HepG2 (cell line): ENCODE results near the gene MMP19. TPM values are rescaled to one million over a fixed set of nuclear protein-coding genes. Genes with fewer than 3 reads are reported as not detected.
A peak's percentile ranks its signal among the peaks of the same experiment; 100 is the strongest.

ENCODE experiments used
- ATF5 ChIP-seq: sonication (generic); formaldehyde crosslinking; IDR thresholded peaks from 2 replicates; pipeline ENCODE4 v1.4.0; 2020; ENCODE audit warnings: mild to moderate bottlenecking, low read depth, missing genetic modification reagents
- ELF1 ChIP-seq: sonication (generic); formaldehyde crosslinking; IDR thresholded peaks from 2 replicates; pipeline ENCODE4 v1.4.0; 2020; ENCODE audit warnings: missing genetic modification reagents
- HNRNPL ChIP-seq: fragments of 200-400 bp; formaldehyde crosslinking; IDR thresholded peaks from 2 replicates; pipeline ENCODE4 v1.6.1; 2017; ENCODE audit warnings: mild to moderate bottlenecking, low read depth, low read length
- HNRNPLL ChIP-seq: fragments of 200-400 bp; formaldehyde crosslinking; IDR thresholded peaks from 2 replicates; pipeline ENCODE4 v1.6.1; 2017; ENCODE audit warnings: mild to moderate bottlenecking, low read depth, low read length; ENCODE audit not compliant: poor library complexity, severe bottlenecking
- MIER3 ChIP-seq: IDR thresholded peaks from 2 replicates; pipeline ENCODE4 v1.6.1; 2016; ENCODE audit warnings: missing compliant biosample characterization, borderline replicate concordance
- NFAT5 ChIP-seq: sonication (generic); formaldehyde crosslinking; IDR thresholded peaks from 2 replicates; pipeline ENCODE4 v1.4.0; 2020; ENCODE audit warnings: missing genetic modification reagents
- SAFB2 ChIP-seq: sonication (generic); formaldehyde crosslinking; IDR thresholded peaks from 2 replicates; pipeline ENCODE4 v1.5.1; 2020; ENCODE audit warnings: missing genetic modification reagents, low read depth, mild to moderate bottlenecking, borderline replicate concordance
- SYNCRIP ChIP-seq: fragments of 200-400 bp; formaldehyde crosslinking; IDR thresholded peaks from 2 replicates; pipeline ENCODE4 v1.6.1; 2018; ENCODE audit warnings: mild to moderate bottlenecking, low read depth, low read length; ENCODE audit not compliant: insufficient read depth
- TERF1 ChIP-seq: sonication (generic); formaldehyde crosslinking; IDR thresholded peaks from 2 replicates; pipeline ENCODE4 v1.8.0; 2022; ENCODE audit warnings: mild to moderate bottlenecking, missing genetic modification reagents, moderate library complexity
- THAP11 ChIP-seq: IDR thresholded peaks from 2 replicates; pipeline ENCODE4 v1.6.1; 2016; ENCODE audit warnings: missing biosample characterization, missing genetic modification reagents
- YY1 ChIP-seq: IDR thresholded peaks from 2 replicates; pipeline ENCODE4 v1.6.1; 2011; ENCODE audit warnings: low read length, low read depth, moderate library complexity, mild to moderate bottlenecking; ENCODE audit not compliant: insufficient read depth, insufficient replicate concordance
- ZBTB10 ChIP-seq: sonication (generic); formaldehyde crosslinking; IDR thresholded peaks from 2 replicates; pipeline ENCODE4 v1.4.0; 2020; ENCODE audit warnings: missing genetic modification reagents, borderline replicate concordance
- ZNF263 ChIP-seq: sonication (generic); formaldehyde crosslinking; IDR thresholded peaks from 2 replicates; pipeline ENCODE4 v1.4.0; 2020; ENCODE audit warnings: missing genetic modification reagents
- ZNF710 ChIP-seq: sonication (generic); formaldehyde crosslinking; IDR thresholded peaks from 2 replicates; pipeline ENCODE4 v1.5.0; 2020; ENCODE audit warnings: mild to moderate bottlenecking, missing genetic modification reagents, borderline replicate concordance
- ZNF713 ChIP-seq: sonication (generic); formaldehyde crosslinking; IDR thresholded peaks from 2 replicates; pipeline ENCODE4 v1.4.0; 2020; ENCODE audit warnings: mild to moderate bottlenecking, missing genetic modification reagents
- ZSCAN20 ChIP-seq: sonication (generic); formaldehyde crosslinking; IDR thresholded peaks from 2 replicates; pipeline ENCODE4 v1.4.0; 2020; ENCODE audit warnings: missing genetic modification reagents, mild to moderate bottlenecking, borderline replicate concordance
- polyA plus RNA-seq, 8 experiments: library from polyadenylated mRNA; depleted of rRNA in 3 of 8; stranded (reverse) in 7 of 8; unstranded in 1 of 8; fragments of >200 nt; fragmentation: Illumina TruSeq in 4 of 8; extraction: Trizol in 4 of 8; gene quantifications; 2 replicates each; pipeline versions ENCODE4 v1.2.1 to v1.2.3, GENCODE V29; 2011 to 2016; ENCODE audit warnings: low read depth in 4 of 8, missing spikeins in 1 of 8, mixed read lengths in 1 of 8; ENCODE audit not compliant: insufficient read depth in 1 of 8
- total RNA-seq, 5 experiments: library from RNA; depleted of rRNA; stranded (reverse); fragments of >200 nt; fragmentation: Illumina TruSeq; extraction: Trizol; gene quantifications; 2 replicates each; pipeline ENCODE4 v1.2.3, GENCODE V29; 2016; ENCODE audit warnings: low read depth in 1 of 5

MMP19 gene
- total and polyA plus RNA-seq, 2 of the 13 experiments (the other 11 are each of a cell fraction or from before 2014, with no cell fraction given), result 0.07 to 0.08 TPM

DNA sequence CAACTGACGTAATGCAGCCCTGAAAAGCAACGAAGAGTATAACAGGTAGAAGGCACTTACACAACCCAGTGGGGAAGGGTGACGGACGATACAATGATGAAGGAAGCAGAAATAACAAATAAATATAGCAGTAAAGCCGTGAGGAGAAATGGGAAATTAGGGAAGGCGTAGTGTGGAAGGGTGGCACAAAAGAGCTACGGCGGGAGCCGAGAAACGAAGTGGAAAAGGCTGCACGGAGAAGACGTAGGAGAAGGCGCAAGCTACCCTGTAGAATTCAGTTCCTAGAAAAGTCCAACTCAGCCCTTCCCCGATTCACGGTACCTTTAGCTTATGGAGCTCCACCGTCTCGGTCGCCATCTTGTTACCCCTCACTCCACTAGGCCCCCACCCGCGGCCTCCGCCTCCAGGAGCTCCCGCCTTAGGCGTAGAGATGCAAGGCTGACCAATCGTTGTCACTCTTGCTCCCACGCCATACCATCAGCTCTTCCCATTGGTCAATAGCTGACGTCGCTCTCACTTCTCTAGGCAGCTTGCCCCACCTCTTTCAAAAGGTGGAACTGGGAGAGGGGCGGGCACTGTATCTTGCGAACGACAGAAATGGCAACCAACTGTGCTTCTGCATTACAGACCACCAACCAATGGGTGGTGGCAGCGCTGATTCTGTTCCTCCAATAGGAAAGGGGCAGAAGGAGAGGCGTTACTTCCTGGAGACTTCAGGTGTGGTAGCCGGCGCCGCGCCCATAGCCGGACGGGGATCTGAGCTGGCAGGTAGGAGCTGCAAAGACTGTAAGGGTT, 25.2 kb downstream of the MMP19 start, which contains the start of the genes ORMDL2 and SARNP (continued):
- TF ChIP-seq SYNCRIP, result no peak
- TF ChIP-seq ELF1 (CRISPR knock-in tag), result peak; percentile 89
- no peak for TF ChIP-seq ZNF263 (CRISPR knock-in tag)
- TF ChIP-seq ZBTB10, result no peak
- peak; percentile 42 for TF ChIP-seq HNRNPLL
- TF ChIP-seq ZNF713 (CRISPR knock-in tag), result no peak
- no peak for TF ChIP-seq HNRNPL
- no peak for TF ChIP-seq ATF5 (CRISPR knock-in tag)
- peak; percentile 92 for TF ChIP-seq THAP11 (CRISPR knock-in tag)
- no peak for TF ChIP-seq ZSCAN20 (CRISPR knock-in tag)
- TF ChIP-seq NFAT5 (CRISPR knock-in tag), result no peak
- TF ChIP-seq TERF1, result no peak
- peak; percentile 94 for TF ChIP-seq YY1
- TF ChIP-seq SAFB2 (CRISPR knock-in tag), result peak; percentile 40; the same call in 1 of the 2 replicates
- TF ChIP-seq ZNF710 (CRISPR knock-in tag), result no peak
- peak; percentile 39; the same call in 1 of the 2 replicates for TF ChIP-seq MIER3
